ENCODE measurements around the gene CELF4.

The CELF4 gene

DNA sequence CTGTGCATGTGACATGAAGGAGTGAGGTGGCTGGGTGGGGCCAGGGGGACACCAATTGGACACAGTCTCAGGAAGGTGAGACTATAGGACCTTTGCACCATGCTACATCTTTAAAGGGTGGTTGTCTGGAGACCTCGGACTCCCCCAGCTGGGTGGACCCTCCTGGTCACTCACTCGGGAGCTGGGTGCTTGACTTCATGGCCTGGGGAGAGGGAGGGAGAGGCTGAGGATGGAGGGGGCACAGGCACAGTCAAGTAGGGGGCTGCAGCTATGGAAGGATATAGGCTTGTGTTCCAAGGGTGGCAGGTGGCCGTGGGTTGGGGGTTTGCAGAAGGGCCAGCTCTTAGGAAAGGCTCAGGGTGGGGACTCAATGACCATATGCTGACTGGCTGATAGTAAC lies 7.1 kb upstream of the CELF4 start:
- DNase-seq (ENCODE audit: low spot score), result no peak

DNA sequence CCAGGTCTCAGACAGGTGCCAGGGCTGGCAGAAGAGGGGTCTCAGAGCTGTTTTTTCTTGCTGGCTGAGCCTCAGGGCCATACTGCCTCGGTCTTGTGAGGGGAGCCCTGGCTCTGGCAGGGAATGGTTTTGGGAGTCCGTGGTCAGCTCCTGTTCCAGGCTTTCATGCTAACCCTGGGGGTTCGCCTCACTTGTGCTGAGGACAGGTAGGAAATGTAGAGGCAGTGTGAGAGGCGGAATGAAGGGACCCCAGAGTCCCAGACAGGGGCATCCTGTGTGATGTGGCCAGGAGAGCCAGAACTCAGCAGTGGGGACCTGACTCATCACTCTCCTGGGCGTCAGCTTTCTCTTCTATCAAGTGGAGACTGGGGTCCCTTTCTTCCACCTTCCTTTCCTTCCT lies 5.7 kb upstream of the CELF4 start:
- DNase-seq (ENCODE audit: low spot score), result no peak

DNA sequence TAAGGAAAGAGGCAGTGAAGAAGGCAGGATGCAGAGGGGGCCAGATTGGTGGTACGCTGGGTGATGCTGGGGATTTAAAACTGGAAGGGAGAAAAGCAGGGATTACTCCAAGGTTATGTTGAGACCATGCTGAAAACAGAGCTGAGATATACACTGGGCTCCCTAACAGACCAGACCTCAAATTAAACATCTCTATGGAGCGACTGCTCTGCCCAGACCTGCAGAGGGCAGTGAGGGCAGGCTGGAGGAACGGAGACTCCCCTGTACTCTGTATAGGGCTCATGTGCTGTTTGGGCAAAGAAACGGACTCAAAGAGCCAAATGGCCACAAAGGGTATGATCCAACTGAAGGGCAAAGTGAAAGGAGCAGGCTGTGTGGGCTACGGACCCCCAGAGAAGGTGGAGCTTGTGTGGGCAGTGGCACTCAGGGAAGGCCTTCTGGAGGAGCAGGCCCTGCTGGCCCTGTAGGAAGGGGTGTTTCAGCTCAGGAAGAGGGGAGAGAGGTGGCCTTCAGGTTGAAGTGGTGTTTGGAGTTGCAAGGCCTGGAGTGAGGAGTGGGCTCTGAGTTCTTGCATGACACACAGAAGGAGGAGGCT lies 4.8 kb upstream of the CELF4 start:
- DNase-seq (ENCODE audit: low spot score), result no peak

DNA sequence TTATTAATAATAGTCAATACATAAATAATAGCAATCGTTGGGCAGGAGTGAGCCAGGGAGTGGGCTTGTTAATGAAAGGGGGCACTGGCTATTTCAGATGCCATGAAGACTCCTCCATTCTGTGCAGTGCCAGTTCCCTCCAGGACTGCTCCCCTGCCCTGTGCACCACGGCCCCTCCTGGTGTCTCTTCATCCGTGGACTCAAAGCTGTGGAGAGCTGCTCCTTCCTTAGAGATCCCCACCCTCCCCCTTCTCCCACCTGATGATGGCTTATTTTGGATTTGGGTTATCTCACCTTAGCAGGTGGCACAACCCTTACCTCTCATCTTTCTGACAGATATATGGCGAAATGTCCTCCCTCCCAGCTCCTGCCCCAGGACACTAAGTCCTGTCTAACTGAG lies 3.1 kb upstream of the CELF4 start:
- DNase-seq (ENCODE audit: low spot score), result no peak

DNA sequence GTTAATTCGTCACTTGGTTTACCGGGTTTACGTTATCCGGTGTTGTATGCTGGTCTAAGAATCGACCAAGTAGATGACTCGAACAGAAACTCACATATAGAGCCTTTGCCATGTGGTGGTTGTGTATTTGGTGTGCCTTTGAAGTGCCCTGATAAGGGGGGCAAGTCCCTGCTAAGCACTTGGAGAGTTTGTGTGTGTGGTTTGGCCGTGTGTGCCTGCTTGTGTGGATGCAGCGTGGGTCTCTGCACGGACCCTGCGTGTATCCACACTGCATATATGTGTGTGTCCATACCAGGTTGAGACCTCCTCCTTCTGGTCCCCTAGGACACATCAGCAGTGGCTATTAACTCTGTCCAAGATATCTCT lies 2.4 kb upstream of the CELF4 start:
- no peak for DNase-seq (ENCODE audit: low spot score)

DNA sequence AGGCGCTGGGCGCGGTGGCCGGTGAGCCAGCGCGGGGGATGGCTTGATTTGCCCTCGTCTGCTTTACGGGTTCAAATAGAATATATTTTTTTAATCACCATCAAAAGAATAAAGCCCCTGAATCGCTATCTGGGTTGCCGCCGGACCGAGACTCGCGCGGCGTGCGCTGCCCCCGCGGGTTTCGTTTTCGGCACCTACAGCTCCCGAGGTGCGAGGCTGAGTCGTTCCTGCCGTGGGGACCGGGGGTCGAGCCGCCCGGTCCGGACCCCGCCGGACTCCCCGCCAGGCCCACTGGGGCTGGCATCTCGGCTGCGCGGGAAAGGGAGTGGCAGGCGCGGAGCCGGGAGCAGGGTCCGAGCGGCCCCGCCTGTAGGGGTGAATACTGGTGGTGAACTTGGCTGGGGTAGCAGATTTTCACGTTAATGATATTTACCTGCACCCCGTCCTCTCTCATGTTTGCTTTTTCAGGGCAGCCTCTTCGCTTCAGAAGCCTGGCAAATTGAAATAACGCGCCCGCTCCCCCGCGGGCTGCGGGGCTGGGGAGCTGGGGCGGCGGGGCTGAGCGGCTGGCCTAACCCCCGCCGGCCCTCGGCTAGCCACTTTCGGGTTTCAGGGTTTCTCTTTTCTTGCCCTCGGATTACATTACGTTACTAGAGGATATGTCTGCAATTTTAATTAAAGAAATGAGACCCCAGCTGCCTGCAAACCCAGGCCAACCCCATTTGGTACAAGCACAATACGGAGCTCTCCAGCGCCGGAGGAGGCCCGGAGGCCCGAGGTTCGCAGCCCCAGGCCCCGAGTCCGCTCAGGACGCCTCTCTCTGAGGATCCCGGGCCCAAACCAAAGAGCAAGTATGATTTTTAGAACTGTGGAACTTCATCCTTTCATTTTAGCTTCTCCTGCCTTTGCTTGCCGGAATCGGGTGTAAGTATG lies 1.7 kb upstream of the CELF4 start:
- DNase-seq (ENCODE audit: low spot score), result no peak

DNA sequence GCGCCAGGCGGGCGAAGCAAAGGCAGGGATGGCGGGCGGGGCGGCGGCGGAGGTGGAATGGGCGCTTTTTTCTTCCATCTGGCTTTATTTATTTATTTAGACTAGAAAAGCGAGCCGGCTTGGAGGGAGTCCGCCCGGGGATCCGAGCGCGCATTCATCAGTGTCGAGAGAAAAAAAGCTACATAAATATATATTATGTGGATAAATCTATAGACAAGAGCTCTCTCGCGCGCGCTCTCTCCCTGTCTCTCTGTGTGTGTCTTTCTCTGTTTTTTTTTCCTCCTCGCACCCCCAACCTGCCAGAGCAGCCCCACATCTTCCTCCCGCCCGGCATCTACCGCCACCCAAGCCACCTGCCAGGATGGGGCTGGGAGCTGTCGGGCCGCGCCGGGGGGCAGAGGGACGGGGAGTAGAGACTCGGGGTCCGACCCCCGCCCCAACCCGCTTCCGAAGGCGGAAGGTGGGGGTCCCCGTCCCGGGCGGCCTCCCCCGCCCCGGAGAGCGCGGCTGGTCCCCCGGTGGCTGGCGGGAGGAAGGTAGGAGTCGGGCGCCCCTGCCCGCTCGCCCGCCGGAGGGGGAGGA lies 972 bp upstream of the CELF4 start:
- DNase-seq (ENCODE audit: low spot score), result peak; percentile 2

DNA sequence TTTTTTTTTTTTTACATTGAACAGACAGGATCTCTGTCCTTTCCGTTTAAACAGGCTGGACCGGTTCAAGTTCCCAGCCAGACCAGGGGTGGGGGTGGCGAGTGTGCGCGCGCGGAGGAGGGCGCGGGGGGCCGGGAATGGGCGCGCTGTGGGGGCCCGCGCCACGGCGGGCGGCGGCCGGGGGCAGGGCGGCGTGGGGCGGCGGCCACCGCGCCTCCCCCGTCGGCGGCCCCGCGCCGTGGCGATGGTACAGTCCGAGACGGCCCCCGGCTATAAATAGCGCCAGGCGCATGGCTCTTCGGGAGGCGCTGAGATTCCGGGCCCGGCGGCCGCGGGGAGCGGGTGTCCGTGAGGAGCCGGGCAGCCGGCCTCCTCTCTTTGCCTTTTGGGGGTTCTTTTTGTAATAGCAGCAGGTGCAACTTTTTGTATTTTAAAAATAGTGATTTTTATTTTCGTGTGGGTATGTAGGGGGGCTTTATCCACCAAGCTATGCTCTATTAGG lies 430 bp upstream of the CELF4 start:
- peak; percentile 6 for DNase-seq (ENCODE audit: low spot score)

DNA sequence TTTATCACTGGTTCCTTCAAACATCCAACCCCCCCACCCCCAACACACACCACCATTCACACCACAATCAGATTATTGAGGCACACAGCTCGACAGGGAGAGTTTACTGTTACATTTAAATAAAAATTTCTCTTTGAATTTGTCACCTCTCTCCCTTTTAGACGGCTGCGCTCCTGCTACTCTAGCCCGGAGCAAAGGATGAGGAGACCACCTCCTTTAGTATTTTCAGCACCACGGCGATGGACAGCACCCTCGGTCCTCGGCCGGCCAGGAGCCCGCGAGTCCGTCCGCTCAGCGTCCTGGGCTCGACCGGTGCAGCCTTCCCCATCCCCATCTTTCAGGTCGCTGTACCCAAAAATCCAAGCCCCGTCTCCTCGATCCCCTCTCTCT lies 892 bp downstream of the CELF4 start:
- peak; percentile 32 for DNase-seq (ENCODE audit: low spot score)

DNA sequence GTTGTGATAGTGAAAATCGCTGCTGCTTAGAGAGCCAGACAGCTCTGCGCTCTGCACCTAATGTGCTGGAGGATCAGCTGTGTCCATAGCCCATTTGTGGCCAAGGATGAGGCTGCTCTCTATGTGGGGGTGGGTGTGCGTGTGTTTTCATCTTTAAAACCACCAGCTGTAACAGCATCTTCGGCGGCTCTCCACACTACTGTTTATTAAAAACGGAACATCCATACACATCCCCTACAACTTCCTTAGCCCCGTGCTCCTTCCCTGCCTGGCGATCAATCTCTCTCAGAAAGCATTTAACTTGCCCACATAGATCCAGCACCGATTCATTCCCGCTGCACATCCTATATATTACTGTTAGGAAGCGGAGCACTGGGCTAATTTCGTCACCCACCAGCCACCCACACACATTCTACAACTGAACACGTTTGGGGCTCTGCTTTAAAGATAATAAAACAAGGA lies 1.6 kb downstream of the CELF4 start:
- DNase-seq (ENCODE audit: low spot score), result no peak

DNA sequence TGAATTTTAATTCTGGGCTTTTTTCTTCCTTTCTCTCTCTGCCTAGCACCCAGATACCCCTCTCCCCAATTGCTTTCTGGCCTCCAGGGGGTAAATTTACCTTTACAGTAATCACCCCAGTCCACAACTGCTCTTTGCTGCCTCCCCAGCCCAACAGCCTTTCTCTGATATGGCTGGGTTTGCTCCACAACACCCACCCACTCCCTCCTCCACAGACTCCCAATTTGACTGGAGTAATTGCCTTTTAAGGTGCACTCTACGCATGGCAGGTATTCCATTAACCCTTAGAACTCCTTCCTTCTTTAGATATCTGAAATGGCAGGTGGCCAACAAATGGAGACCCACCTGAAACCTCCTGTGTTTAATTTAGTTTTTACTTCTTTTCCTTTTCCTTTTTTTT lies 3.6 kb downstream of the CELF4 start:
- no peak for DNase-seq (ENCODE audit: low spot score)

DNA sequence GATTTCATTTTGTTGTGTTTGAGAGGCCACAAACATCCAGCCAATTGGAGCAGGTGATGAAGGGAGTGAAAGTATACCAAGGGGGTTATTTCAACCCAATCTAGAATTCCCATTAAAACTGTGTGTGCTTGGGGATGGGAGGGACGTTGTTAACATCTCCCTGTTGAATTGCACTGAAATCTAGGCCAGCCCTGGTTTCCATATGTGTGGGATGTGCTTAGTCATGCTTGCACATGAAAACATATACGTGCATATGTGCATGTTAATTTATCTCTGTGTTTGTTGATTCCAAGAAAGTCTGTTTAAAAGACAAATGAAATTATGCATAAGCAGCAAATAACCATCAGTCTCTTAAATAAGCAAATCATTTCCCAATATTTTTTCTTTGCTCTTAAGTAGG lies 5.6 kb downstream of the CELF4 start:
- no peak for DNase-seq (ENCODE audit: low spot score)

DNA sequence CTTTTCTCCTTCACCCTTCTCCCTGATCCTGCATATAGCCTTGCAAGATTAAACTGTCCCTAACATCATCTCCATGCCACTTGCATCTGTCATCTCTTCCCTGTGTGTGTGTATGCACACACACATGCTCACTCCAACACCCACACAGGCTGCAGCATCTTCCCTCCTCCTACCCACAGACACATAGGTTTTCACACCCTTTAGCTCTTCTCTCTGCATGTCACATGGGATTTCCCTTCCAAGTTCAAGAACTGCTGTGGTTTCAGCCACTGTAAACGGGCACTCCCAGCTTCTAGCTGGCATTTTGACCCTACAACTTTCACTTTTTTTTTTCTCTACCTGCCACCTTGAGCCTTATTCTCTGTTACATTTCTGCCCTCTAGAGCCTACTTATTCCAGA lies 6.4 kb downstream of the CELF4 start:
- no peak for DNase-seq (ENCODE audit: low spot score)

DNA sequence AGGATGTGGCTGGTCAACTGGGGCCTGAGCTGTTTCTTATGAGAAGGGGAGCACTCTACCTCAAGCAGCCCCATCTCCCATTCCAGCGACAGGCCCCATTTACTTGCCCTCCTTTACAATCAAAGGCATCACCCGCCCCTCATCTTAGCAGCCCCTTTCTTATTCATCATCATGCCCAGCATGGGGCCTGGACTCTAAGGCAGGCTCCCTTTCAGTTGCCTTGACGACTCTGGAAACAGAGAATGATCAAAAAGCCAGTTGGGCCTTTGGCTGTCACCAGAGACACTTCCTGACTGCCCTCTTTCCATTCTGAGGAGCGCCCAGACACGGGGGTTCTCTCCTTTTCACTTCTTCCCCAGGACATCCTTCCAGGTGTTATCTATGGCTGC lies 11.2 kb downstream of the CELF4 start:
- no peak for DNase-seq (ENCODE audit: low spot score)

DNA sequence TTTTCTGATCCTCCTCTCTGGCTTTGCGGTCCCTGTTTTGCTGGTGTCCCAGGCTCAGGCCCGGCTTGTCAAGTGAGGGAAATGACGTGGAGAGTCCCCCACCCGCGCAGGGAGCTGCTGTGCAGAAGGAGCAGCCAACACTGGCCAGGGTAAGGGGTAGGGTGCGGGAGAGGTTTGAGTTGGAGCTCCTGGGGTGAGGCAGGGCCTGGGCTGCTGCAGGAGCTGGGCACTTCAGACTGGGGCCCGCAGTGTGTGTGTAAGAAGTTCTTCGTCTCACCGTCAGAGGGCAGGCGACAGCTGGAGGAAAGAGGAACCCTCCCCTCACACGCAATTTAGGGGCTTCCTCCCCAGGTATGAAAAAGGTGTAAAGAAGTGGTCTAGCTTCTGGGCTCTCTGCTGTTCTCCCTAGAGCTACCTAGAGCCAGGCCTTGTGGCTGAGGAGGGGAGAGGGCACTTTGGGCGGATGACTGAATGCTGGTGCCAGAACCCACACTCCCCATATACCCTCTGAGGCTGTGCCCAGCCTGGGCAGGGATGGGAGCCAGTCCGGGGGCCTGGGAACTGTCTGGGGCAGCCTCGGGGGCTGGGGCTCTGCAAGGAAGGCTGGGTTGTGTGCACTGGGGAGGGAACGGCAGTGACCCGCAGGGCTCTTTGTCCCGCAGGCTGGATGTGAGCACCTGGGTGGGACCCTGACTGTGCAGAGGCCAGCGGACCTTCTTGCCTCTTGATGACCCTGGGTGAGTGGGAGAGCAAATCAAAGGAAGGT lies 11.8 kb downstream of the CELF4 start:
- no peak for DNase-seq (ENCODE audit: low spot score)

DNA sequence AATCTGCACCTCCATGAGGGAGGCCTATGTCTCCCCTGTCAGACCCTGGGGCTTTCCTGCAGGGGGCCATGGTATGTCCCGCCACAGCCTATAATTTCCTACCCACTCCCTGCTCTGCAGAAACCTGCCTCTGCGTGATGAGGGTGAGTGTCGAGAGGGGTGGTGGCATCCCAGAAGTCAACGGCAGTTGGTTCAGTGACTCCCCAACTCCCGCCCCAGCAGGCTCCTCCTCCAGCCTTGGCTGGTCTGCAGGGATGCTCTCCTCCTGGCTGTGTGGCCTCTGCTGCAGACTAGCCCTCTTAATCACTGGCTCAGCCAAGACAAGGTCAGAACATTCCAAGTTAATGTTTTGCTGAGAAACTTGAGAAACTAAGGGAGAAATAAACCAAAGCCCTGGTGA lies 13.3 kb downstream of the CELF4 start:
- DNase-seq (ENCODE audit: low spot score), result no peak

DNA sequence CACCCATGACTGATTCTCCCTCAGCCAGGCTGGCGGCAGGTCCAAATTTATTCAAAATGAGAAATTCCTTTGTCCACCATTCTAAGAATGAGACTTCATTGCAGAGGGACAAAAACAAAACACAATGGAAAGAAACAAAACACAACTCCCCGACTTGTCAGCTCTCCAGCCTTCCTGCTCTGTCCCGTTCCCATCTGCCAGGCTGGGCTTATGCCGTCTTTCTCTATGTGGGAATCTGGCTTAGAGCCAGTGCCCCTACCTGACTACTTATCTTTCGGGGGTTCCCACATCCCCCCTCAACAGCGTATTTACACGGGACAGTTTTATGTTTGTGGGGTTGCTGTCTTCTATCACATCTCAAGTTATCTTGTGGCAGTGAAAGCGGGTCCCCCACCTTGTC lies 13.8 kb downstream of the CELF4 start:
- DNase-seq (ENCODE audit: low spot score), result no peak

DNA sequence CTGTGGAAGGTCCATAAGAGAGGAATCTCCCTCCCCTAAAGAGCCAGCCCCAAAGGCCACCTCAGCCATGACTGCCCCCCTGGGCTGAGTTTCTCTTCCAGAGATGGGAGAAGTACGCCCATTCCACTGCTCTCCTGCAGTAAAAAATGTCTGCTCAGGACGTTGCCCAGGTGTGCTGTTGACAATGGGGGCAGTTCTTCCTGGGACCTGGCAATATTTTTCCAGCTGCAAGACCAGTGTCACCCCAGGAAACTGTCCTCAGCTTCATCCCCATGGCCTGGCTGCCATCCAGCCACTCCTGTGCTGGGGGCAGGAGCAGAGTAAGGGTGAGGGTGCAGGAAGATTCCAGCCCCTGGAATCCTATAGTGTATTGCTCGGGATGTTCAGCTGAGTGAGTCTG lies 14.3 kb downstream of the CELF4 start:
- no peak for DNase-seq (ENCODE audit: low spot score)

DNA sequence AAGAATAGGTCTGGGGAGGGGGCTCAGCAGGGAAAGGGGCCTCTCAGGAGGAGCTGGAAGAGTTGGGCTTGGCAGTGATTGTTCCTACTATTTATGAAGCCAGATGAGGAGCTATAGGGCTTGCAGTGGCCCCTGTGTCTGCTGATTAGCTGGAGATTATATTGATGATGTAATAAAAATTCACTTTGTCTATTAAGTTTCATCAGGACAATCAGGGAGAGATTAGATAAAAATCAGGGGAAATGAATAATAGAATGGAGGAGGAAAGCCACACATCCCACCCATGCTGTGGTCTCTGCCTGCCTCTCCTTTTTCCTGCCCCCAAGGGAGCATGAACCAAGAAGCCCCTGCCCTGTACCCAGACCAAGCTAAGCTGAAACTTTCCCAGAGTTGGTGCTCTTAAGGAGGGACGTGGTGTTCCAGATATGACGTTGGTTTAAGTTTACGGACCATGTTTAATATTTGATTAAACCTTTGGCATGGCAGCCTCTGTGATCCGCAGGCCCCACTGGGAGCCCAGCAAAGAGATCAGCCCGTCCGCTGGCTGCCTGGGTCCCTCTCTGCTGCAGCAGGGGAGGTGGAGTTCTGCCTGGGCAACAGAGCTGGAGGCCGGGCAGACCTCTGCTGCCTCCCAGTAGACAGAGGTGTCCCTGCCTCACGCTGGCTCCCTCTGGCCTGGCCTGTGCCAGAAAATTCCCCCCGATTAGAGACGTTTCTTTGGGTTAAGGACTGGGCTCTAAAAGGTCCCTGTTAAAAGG lies 15.3 kb downstream of the CELF4 start:
- DNase-seq (ENCODE audit: low spot score), result no peak

DNA sequence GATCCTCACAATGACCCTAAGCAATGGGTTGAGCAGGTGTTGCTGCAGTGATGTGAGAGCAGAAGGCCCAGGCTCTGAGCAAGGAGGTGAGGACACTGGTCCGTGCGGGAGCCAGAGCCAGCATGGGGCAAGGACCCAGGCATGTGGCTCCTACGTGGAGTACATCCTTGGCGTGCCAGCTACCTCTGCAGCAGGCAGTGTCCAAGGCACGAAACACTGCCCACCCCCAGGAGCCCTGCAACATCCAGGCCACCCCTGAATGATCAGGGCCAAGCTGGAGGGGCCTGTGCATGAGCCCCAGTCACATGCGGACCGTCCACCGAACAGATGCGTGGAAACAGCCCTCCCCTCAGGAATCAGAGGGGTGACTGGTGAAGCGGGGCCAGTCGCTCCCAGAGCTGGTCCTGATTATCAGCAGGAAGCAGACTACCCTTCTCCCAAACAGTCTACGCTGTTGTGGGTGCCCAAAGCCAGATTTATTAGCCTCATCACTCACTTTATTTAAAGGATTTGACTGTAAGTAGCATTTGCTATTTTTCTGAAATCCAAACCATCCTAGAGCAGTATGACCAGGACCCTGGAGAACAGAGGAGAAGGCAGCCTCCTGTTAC lies 16.8 kb downstream of the CELF4 start:
- DNase-seq (ENCODE audit: low spot score), result no peak

DNA sequence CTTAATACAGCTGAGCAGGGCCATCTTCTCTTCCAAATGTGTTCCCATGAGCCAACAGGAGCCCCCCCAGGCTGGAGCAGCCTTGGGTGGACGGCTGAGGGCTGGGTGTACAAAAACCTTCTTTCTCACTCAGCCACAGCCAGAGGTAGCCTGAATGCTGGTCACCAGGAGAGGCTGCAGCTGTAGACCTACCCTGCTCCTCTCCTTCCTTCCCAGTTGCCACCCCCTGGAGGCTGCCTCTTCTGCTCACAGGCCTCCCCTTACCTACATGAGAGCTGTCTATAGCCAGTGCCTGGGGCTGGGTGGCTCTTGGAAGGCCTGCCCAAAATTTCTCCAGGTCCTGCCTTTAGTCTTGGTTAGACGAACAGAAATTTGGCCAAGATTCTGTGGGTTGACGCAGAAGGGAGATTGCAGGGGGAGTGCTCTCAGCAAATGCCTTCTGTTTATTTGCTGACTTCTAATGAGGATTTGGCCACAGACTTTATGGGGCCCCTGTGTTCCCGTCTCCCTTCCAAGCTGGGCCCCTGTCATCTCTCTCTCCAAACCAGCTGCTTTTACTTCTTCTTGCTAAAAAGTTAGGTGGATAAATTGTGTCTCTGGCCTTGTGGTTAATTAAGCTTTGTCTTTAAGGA lies 18.3 kb downstream of the CELF4 start:
- no peak for DNase-seq (ENCODE audit: low spot score)
